Renal cortical epithelial cell (primary cell): ENCODE results near the gene MEF2B. TPM values are rescaled to one million over a fixed set of nuclear protein-coding genes. Genes with fewer than 3 reads are reported as not detected.
"Not testable (repeated sequence)": the region's sequence is repeated elsewhere in the genome, so short reads cannot be mapped to it uniquely, and the experiment has no call there.

ENCODE experiments used
- DNase-seq: peaks from one replicate; pipeline ENCODE4 v3.0.0-alpha.2; 2011; ENCODE audit warnings: low read depth
- total RNA-seq: library from RNA; depleted of rRNA; stranded (reverse); fragments of >200 nt; gene quantifications from 2 replicates; pipeline ENCODE4 v1.2.3, GENCODE V29; 2014

Gene MEF2B
- total RNA-seq, 1 donor from 2014 or later, result 0.20 TPM

- no peak for DNase-seq
Measured at GRCh38 chr19:19192910-19193423, 22.9 kb upstream of the MEF2B start.

- peak; percentile 96 for DNase-seq
Measured at GRCh38 chr19:19192078-19192882, 22.2 kb upstream of the MEF2B start, which contains the start of the genes BORCS8 and RFXANK. Gene BORCS8 (minus strand): TSS chr19:19192152. CDS start chr19:19192117, 35 bp downstream. Gene RFXANK (plus strand): TSS chr19:19192258. CDS start chr19:19193947, 1,689 bp downstream.

- DNase-seq, result no peak
Measured at GRCh38 chr19:19191768-19192077, 21.7 kb upstream of the MEF2B start.

DNA sequence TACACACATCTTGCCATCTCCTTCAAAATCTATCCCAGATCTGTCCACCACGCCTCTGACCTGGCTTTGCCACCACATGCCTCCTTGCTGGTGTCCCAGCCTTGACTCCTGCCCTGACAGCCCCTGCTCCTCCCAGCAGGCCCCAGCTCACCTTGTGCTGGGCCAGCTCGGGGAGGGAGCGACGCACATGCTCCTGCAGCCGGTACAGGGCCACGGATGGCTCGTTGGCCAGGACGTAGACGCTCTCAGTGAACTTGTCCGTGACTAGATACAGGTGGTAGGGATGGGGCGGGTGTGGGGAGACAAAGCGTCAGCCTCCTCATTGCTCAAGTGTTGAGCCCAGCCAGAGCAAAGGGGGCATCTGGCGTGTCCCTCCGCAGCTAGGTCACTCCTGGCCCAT, 16.7 kb upstream of the MEF2B start:
- no peak for DNase-seq

GRCh38 chr19:19185853-19186740, 16.0 kb upstream of the MEF2B start:
- DNase-seq, result peak; percentile 20

- DNase-seq, result no peak
Measured at GRCh38 chr19:19181488-19181998, 11.5 kb upstream of the MEF2B start.

DNA sequence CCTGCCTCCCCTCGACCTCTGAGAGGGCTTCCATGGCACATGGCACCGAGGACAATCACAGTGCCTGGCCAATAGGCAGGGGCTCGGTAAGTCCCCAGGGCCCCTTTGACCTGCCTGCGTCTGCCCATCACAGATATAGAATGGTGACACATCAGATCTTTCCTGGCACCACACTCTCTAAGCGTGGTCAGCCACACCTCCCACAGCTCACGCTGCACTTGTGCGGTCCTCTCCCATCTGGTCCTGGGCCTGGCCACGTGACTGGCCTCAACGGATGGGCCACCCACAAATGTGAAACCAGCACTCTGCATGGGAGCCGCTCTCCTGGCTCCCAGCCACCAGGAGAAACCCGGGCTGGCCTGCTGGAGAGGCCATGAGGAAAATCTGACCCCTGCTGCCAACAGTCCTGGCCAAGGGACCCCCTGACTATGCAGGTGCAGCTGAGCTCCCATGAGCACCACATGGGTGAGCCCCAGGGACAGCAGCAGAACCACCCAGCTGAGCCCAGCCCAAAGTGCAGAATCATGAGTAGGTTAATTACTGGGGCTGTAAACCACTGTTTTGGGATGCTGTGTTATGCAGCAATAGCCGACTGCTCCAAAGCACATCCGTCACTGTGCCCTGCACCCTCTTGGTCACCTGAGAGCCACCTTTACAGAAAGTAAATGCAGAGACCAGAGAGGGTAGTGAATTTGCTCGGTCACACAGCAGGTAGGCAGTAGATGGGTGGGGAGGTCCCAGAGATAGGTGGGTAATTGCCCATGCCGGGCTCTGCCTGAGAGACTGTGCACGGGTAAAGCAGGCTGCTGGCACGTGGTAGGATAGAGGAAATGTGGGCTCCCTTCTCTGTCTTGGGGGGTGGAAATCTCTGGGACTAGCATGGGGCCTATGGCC, 9.7 kb upstream of the MEF2B start:
- DNase-seq, result no peak

GRCh38 chr19:19176950-19177349, 6.9 kb upstream of the MEF2B start:
- no peak for DNase-seq

- not testable (repeated sequence) for DNase-seq
Measured at GRCh38 chr19:19173243-19173642, 3.2 kb upstream of the MEF2B start.

DNA sequence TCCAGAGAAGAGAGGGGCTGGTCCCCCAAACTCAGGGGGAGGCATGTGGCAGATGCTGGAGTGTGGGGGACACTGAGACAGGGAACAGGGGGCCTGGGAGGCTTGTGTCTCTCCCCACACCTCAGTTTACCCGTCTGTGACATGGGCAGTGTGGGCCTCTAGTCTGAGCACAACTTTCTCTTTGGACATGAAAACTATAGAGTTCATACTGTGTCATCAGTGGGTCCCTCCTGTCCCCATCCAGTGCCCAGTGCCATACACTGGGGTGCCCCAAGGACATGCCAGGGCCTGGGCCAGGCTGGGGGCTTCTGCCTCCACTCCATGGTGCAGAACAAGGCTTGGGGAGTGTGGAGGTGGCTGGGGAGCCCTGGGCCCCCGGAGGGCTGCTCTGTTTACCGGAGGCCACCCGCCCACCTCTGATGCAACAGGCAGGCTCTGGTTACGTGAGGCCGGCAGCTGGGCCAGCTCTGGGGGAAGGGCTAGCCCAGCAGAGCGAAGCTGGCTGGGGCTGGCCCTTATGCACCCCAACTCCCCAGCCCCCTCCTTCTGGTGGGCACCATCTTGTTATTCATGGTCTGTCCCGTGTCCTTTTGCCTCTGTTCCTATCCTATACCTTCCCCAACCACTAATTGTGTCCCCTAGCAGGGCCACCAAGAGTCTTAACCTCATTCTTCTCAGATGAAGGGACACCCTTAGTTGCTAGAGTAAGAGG, 1.9 kb upstream of the MEF2B start:
- DNase-seq, result no peak

DNA sequence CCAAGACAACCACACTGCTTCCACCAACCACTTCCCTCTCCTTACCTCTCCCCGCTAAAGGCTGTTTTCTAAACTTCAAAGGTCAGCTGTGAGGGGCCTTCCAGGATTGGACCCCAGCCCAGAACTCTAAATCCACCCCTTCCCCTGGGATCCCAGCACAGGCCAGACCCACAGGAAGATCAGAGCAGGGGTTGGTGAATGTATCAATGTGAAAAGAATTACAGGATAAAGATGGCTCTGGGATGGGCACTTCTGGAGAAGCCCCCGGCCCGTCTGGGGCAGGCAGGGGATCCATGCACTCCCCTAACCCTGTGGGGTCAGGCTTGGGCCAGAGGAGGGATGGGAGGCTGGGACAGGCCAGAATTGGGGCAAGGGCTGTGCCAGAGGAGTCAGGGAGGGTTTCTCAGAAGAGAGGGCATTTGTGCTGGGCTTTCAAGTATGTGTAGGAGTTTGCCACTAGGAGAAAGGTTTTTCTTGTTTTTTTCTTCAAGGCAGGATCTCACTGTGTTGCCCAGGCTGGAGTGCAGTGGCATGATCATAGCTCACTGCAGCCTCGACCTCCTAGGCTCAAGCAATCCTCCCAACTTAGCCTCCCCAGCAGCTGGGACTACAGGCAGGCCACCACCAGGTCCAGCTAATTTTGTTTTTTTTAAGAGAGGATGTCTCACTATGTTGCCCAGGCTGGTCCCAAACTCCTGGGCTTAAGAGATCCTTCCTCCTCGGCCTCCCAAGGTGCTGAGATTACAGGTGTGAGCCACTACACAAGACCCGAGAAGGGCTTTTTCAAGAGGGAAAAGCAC, 1.0 kb upstream of the MEF2B start:
- DNase-seq, result no peak

DNA sequence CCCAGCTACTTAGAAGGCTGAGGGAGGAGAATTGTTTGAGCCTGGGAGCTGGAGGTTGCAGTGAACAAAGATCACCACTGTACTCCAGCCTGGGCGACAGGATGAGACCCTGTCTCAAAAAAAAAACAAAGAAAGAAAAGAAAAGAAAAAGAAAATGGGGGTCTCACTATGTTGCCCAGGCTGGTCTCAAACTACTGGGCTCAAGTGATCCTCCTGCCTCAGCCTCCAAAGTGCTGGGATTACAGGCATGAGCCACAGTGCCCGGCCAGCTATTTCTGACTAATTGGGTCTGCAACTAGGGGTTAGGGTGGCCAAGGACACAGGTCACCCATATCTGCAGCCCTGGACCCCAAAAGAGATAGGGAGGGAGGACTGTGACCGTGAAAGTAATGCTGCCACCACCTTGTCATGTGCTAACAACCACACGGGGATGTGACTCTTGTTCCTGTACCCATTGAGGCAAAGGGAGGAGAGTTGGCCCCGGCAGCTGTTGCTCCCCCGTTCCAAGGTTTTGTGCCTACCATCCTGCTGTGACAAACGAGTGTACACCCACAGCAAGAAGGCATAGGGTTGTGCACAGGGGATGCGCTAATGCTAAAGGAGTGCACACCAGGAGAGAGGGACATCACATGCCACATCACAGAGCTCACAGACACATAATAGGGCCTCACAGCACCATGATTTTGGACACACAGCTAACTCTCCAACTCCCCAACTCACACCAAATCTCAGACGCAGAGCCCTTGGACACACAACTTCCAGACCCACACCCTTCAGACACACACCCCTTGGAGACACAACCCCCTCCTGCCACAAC, 619 bp downstream of the MEF2B start:
- DNase-seq, result no peak

DNA sequence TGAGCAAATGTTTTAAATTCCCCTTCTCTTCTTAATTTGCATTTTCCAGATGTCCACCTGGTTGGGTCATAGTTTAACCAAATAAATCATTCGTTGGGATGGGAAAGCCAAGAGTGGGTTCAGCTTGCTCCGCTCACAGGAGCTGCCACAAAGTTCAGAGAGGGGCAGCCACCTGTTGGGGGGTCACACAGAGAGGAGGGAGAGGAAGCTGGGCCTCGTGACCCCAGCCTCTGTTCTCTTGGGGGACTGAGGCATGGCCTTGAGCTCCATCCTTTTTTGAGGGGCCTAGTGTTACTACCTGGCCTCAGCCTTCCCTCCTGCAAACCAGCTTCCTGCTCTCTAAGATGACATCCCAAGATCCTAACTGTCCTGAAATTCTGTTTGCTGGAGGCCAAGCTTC, 2.5 kb downstream of the MEF2B start:
- no peak for DNase-seq

DNA sequence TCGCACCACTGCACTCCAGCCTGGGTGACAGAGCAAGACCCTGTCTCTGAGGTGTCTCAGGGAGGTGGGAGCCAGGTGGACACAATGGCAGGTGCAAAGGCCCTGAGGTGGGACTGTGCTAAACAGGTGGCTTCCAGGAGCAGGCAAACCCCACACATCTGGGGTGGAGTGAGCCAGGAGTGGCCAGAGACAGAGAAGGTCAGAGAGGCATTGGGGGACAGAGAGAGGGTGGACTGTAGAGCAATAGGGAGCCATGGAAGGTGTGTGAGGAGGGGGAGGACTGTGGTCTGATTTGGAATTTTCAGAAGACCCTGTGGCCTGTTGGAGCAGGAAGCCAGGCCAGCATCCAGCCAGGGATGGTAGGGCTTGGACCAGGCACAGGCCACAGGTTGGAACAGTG, 4.7 kb downstream of the MEF2B start:
- no peak for DNase-seq

GRCh38 chr19:19162495-19162894, 7.6 kb downstream of the MEF2B start:
- DNase-seq, result no peak

GRCh38 chr19:19160461-19161035, 9.5 kb downstream of the MEF2B start:
- DNase-seq, result no peak

DNA sequence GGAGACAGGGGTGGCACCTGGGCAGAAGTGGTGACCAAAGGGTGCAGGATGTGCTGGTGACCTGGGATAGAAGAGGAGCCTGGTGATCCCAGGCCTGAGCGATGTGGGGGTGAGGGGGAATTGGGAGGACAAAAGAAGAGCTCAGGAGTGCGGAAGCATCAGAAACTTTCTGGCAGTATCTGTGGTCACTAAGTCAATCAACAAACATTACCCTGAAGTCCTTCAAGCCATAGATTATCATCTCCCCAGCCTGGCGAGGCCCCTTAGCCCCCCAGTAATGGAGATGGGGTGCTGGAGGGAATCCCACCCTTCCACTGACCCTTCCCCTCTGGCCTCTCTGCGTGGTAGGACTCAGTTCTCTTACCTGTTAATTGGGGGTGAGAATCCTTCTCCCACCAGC, 10.5 kb downstream of the MEF2B start:
- no peak for DNase-seq

- no peak for DNase-seq
Measured at GRCh38 chr19:19157808-19158207, 12.3 kb downstream of the MEF2B start.
